H1 (cell line): ENCODE data around the gene GRID1. TPM values are rescaled to one million over a fixed set of nuclear protein-coding genes. Genes with fewer than 3 reads are reported as not detected.

Experiments
- CTCF ChIA-PET: fragments of 300-600 bp; sonication (Branson Sonifier 250); formaldehyde crosslinking; loops from one replicate; lab custom pipeline; 2021; ENCODE audit not compliant: partially characterized antibody; lab: Charles Lee
- POLR2A ChIA-PET: fragments of 300-600 bp; sonication (Branson Sonifier 250); formaldehyde crosslinking; loops from one replicate; lab custom pipeline; 2021; ENCODE audit warnings: inconsistent platforms; ENCODE audit not compliant: partially characterized antibody; lab: Charles Lee
- DNase-seq, 2 experiments: peaks; one replicate each; pipeline versions ENCODE4 v3.0.0 to v3.0.0-alpha.2; 2010 to 2022; ENCODE audit warnings: low spot score in 2 of 2, low read depth in 1 of 2, mixed read lengths in 1 of 2
- FAIRE-seq: peaks from 2 replicates; lab custom pipeline; 2011; peaks lifted over from hg19 to GRCh38; lab: Jason Lieb, UNC
- H2AFZ ChIP-seq: 2 replicates; pipeline ENCODE4 v1.8.1; 2012; ENCODE audit warnings: low read length, inconsistent platforms
- H2AK5ac ChIP-seq: 2 replicates; pipeline ENCODE4 v1.6.1; 2013; ENCODE audit warnings: low read depth, low read length
- H2BK120ac ChIP-seq: replicated peaks from 2 replicates; pipeline ENCODE3; 2013; ENCODE audit warnings: low read depth, low read length, inconsistent platforms
- H2BK12ac ChIP-seq: 2 replicates; pipeline ENCODE4 v1.6.1; 2013; ENCODE audit warnings: low read depth, low read length
- H2BK15ac ChIP-seq: 2 replicates; pipeline ENCODE4 v1.6.1; 2013; ENCODE audit warnings: low read length
- H2BK20ac ChIP-seq: 2 replicates; pipeline ENCODE4 v1.6.1; 2013; ENCODE audit warnings: low read length
- H2BK5ac ChIP-seq: 2 replicates; pipeline ENCODE4 v1.6.1; 2013; ENCODE audit warnings: low read depth, low read length
- H3K14ac ChIP-seq: 2 replicates; pipeline ENCODE4 v1.6.1; 2013; ENCODE audit warnings: inconsistent platforms; ENCODE audit not compliant: insufficient read length
- H3K18ac ChIP-seq: 2 replicates; pipeline ENCODE4 v1.6.1; 2013; ENCODE audit warnings: low read length; ENCODE audit errors: extremely low read depth
- H3K23ac ChIP-seq: 2 replicates; pipeline ENCODE4 v1.6.1; 2013; ENCODE audit warnings: inconsistent platforms; ENCODE audit not compliant: insufficient read length
- H3K23me2 ChIP-seq: 2 replicates; pipeline ENCODE4 v1.6.1; 2013; ENCODE audit warnings: low read depth, low read length
- H3K27ac ChIP-seq: 2 replicates; pipeline ENCODE4 v1.6.1; 2011; ENCODE audit warnings: low read depth, low read length, inconsistent platforms
- H3K27me3 ChIP-seq, 4 experiments: replicated peaks in 1 of 4; 1 replicate in 1 of 4; 2 replicates in 3 of 4; pipeline versions ENCODE4 v1.6.1 to v1.8.1; 2011 to 2013; ENCODE audit warnings: low read length in 3 of 4, mild to moderate bottlenecking in 3 of 4, inconsistent platforms in 2 of 4, mixed read lengths in 2 of 4, moderate library complexity in 1 of 4; ENCODE audit not compliant: control insufficient read depth in 3 of 4, insufficient read depth in 3 of 4; ENCODE audit errors: extremely low read depth in 1 of 4
- H3K36me3 ChIP-seq, 4 experiments: 2 replicates each; pipeline versions ENCODE4 v1.6.1 to v1.8.1; 2011 to 2013; ENCODE audit warnings: mild to moderate bottlenecking in 4 of 4, low read length in 3 of 4, moderate library complexity in 2 of 4, control low read depth in 1 of 4, inconsistent platforms in 1 of 4; ENCODE audit not compliant: insufficient read depth in 4 of 4, control insufficient read depth in 2 of 4
- H3K4ac ChIP-seq: replicated peaks from 2 replicates; pipeline ENCODE3; 2013; ENCODE audit warnings: low read length, low read depth, mixed read lengths, inconsistent platforms; ENCODE audit not compliant: insufficient read length
- H3K4me1 ChIP-seq, 4 experiments: replicated peaks in 1 of 4; 1 replicate in 1 of 4; 2 replicates in 3 of 4; pipeline versions ENCODE4 v1.6.1 to v1.8.1; 2011 to 2013; ENCODE audit warnings: low read length in 3 of 4, inconsistent platforms in 2 of 4, mixed read lengths in 1 of 4; ENCODE audit not compliant: insufficient read depth in 4 of 4, control insufficient read depth in 3 of 4
- H3K4me2 ChIP-seq, 2 experiments: 2 replicates each; pipeline versions ENCODE4 v1.6.1 to v1.8.1; 2011 to 2013; ENCODE audit warnings: low read depth in 2 of 2, low read length in 2 of 2, control low read depth in 1 of 2, inconsistent platforms in 1 of 2, mild to moderate bottlenecking in 1 of 2; ENCODE audit not compliant: insufficient read depth in 1 of 2
- H3K4me3 ChIP-seq, 4 experiments: fragments of 200-600, 300-600 bp in 1 of 4; sonication (generic), shearing (Covaris generic), sonication (Bioruptor Twin) in 1 of 4; 2 replicates each; pipeline versions ENCODE4 v1.5.1 to v1.8.1; 2011 to 2016; ENCODE audit warnings: low read length in 4 of 4, low read depth in 3 of 4, control low read depth in 2 of 4, inconsistent platforms in 2 of 4, mild to moderate bottlenecking in 2 of 4, mixed read lengths in 1 of 4, moderate library complexity in 1 of 4; ENCODE audit not compliant: insufficient read depth in 2 of 4; ENCODE audit errors: extremely low read depth in 1 of 4
- H3K56ac ChIP-seq: replicated peaks from 2 replicates; pipeline ENCODE3; 2013; ENCODE audit warnings: low read depth, mild to moderate bottlenecking, mixed read lengths, low read length, inconsistent platforms; ENCODE audit not compliant: insufficient read length
- H3K79me1 ChIP-seq: 2 replicates; pipeline ENCODE4 v1.6.1; 2013; ENCODE audit warnings: low read depth, low read length, control low read depth
- H3K79me2 ChIP-seq, 2 experiments: 2 replicates each; pipeline versions ENCODE4 v1.6.1 to v1.8.1; 2012 to 2013; ENCODE audit warnings: low read length in 2 of 2, mild to moderate bottlenecking in 2 of 2, inconsistent platforms in 1 of 2; ENCODE audit not compliant: insufficient read depth in 2 of 2, control insufficient read depth in 1 of 2
- H3K9ac ChIP-seq, 4 experiments: replicated peaks in 1 of 4; 1 replicate in 1 of 4; 2 replicates in 3 of 4; pipeline versions ENCODE4 v1.6.1 to v1.8.1; 2011 to 2013; ENCODE audit warnings: low read depth in 3 of 4, low read length in 3 of 4, control low read depth in 2 of 4, mild to moderate bottlenecking in 2 of 4, moderate library complexity in 2 of 4, inconsistent platforms in 1 of 4; ENCODE audit errors: extremely low read depth in 1 of 4
- H3K9me3 ChIP-seq, 2 experiments: 2 replicates each; pipeline versions ENCODE4 v1.6.1 to v1.8.1; 2012 to 2013; ENCODE audit warnings: mild to moderate bottlenecking in 2 of 2, moderate library complexity in 2 of 2, control low read depth in 1 of 2, inconsistent platforms in 1 of 2, low read depth in 1 of 2, low read length in 1 of 2, mixed read lengths in 1 of 2; ENCODE audit not compliant: insufficient read depth in 2 of 2
- H4K20me1 ChIP-seq, 2 experiments: replicated peaks in 1 of 2; 2 replicates each; pipeline versions ENCODE3 to v1.8.1; 2011 to 2013; ENCODE audit warnings: inconsistent platforms in 2 of 2, low read length in 2 of 2, mild to moderate bottlenecking in 1 of 2; ENCODE audit not compliant: insufficient read depth in 2 of 2, control insufficient read depth in 1 of 2
- H4K5ac ChIP-seq: 2 replicates; pipeline ENCODE4 v1.6.1; 2013; ENCODE audit warnings: low read length, low read depth, mixed read lengths, inconsistent platforms; ENCODE audit not compliant: insufficient read length
- H4K8ac ChIP-seq: 2 replicates; pipeline ENCODE4 v1.8.0; 2013; ENCODE audit warnings: mild to moderate bottlenecking, moderate library complexity, low read length, inconsistent platforms; ENCODE audit not compliant: insufficient read depth; ENCODE audit errors: extremely low read depth
- H4K91ac ChIP-seq: replicated peaks from 2 replicates; pipeline ENCODE3; 2013; ENCODE audit warnings: low read length, mixed read lengths, inconsistent platforms; ENCODE audit not compliant: insufficient read length
- EGR1 ChIP-seq: IDR thresholded peaks from 2 replicates; pipeline ENCODE4 v1.6.1; 2011; ENCODE audit warnings: low read depth, low read length, borderline replicate concordance
- PHF8 ChIP-seq: fragments of 200-600 bp; sonication (generic); conservative IDR thresholded peaks from 2 replicates; pipeline ENCODE4 v1.7.1; 2012; ENCODE audit warnings: low read depth, mild to moderate bottlenecking, inconsistent platforms, low read length, moderate library complexity
- POLR2A ChIP-seq, 2 experiments: IDR thresholded peaks; 1 replicate in 1 of 2; 2 replicates in 1 of 2; pipeline ENCODE4 v1.6.1; 2011; ENCODE audit warnings: low read depth in 2 of 2, low read length in 2 of 2, mild to moderate bottlenecking in 2 of 2; ENCODE audit errors: control extremely low read depth in 1 of 2
- POU5F1 ChIP-seq: IDR thresholded peaks from 2 replicates; pipeline ENCODE4 v1.6.1; 2011; ENCODE audit warnings: low read depth, mild to moderate bottlenecking, low read length, moderate library complexity
- SIN3A ChIP-seq, 2 experiments: IDR thresholded peaks in 1 of 2; conservative IDR thresholded peaks in 1 of 2; 2 replicates each; pipeline ENCODE4 v1.6.1; 2011 to 2012; ENCODE audit warnings: low read length in 2 of 2, improper control_type of control experiment in 1 of 2, low read depth in 1 of 2, mild to moderate bottlenecking in 1 of 2
- TAF7 ChIP-seq: optimal IDR thresholded peaks from 2 replicates; pipeline ENCODE3; 2011; ENCODE audit warnings: low read depth, mild to moderate bottlenecking, inconsistent platforms, low read length, moderate library complexity, borderline replicate concordance
- WGBS, 2 experiments: shearing (Covaris generic) in 1 of 2; methylation state at CpG; one replicate each; pipeline versions ENCODE4 v1.1.6 to v1.1.7; 2013 to 2015; ENCODE audit warnings: low lambda C conversion rate in 2 of 2, mixed read lengths in 2 of 2, inconsistent platforms in 1 of 2, low coverage in 1 of 2, missing lambda C conversion rate in 1 of 2; ENCODE audit not compliant: insufficient replicate concordance in 2 of 2, insufficient coverage in 1 of 2, insufficient read length in 1 of 2; ENCODE audit errors: extremely low coverage in 1 of 2, missing lambda C conversion rate in 1 of 2; 5-methylcytosine and 5-hydroxymethylcytosine counted together
- polyA plus RNA-seq, 7 experiments: library from polyadenylated mRNA; depleted of rRNA in 3 of 7; stranded (reverse) in 5 of 7; unstranded in 2 of 7; fragments of >200 nt in 5 of 7; fragments of 200-250 nt in 2 of 7; gene quantifications; 1 replicate in 5 of 7; 2 replicates in 1 of 7; 4 replicates in 1 of 7; pipeline versions ENCODE4 v1.2.1 to v1.2.3, GENCODE V29; 2011 to 2013; ENCODE audit warnings: missing spikeins in 2 of 7, mixed read lengths in 2 of 7
- total RNA-seq: library from RNA; stranded (reverse); fragmentation: NEBNext Ultra II Directional; extraction: Animal tissue kit (Norgen Biotek cat#: 25700); gene quantifications from 2 replicates; pipeline ENCODE4 v1.2.1, GENCODE V29; 2021
- TF ChIP-seq, protein P1 (sequence below): IDR thresholded peaks from 2 replicates; pipeline ENCODE4 v1.6.1; 2012; ENCODE audit warnings: inconsistent platforms

Gene GRID1
- total and polyA plus RNA-seq, 2 of the 8 experiments (the other 6 are each of a cell fraction or from before 2014, with no cell fraction given), result 0.22 to 0.30 TPM

DNA sequence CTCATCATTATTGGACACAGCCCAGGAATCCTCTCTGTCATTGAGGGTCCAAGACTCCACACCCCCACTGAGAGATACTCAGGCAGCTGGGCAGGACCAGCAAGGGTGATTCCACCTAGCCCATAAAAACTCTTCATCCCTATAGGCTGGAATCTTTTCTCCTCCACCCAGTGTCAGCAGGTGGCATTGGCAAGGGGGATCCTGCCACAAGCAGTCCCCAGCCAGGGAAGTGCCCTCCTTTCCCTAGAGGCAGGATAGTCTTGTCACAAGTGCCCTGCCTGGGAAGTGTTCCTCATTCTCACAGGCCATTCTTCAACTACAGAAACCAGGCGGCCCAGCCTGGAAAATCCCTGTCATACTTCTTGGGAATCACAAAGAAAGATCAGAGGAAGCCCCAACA lies 533.6 kb downstream of the GRID1 start:
- Histone ChIP-seq H3K4me3 (no peak overlapping the region), H3K18ac (no peak overlapping the region), H3K14ac (no peak overlapping the region), H3K23me2 (no peaks in the 10 kb centered on the region), H4K8ac (no peak overlapping the region), H3K36me3 (no peaks in the 10 kb centered on the region), H3K79me1 (no peaks in the 10 kb centered on the region), H4K91ac (no peak overlapping the region), H3K4me2 (no peak overlapping the region), H3K27me3 (no peaks in the 10 kb centered on the region; a peak in 2 of 7 replicates), H2AK5ac (no peak overlapping the region), H2BK12ac (no peak overlapping the region), H3K79me2 (no peaks in the 10 kb centered on the region), H2BK120ac (no peak overlapping the region), H4K5ac (no peak overlapping the region), H4K20me1 (no peaks in the 10 kb centered on the region), H3K9me3 (peaks cover 0 to 8% of the 10 kb centered on the region in 2 experiments; a peak in 2 of 4 replicates), H3K23ac (no peak overlapping the region), H3K9ac (no peak overlapping the region), H3K56ac (no peak overlapping the region), H2BK15ac (no peak overlapping the region), H3K27ac (no peak overlapping the region), H2BK20ac (no peak overlapping the region), H3K4me1 (no peaks in the 10 kb centered on the region), H2BK5ac (no peak overlapping the region), H3K4ac (no peak overlapping the region), H2AFZ (no peak overlapping the region)
- 73% methylated on average over 1 of the region's 1 CpG; no CpG with 5 or more reads in 1 of the 2 experiments for WGBS, 2 experiments
- no peak for FAIRE-seq
- no peak for TF ChIP-seq EGR1
- TF ChIP-seq TAF7, result no peak
- no peak for TF ChIP-seq POU5F1
- TF ChIP-seq PHF8, result no peak
- TF ChIP-seq POLR2A (IDR thresholded peaks at IDR 0.05; ENCODE audit: control extremely low read depth in 1 of 2, low read depth in 2 of 2, low read length in 2 of 2), result no peak
- TF ChIP-seq, protein P1, sequence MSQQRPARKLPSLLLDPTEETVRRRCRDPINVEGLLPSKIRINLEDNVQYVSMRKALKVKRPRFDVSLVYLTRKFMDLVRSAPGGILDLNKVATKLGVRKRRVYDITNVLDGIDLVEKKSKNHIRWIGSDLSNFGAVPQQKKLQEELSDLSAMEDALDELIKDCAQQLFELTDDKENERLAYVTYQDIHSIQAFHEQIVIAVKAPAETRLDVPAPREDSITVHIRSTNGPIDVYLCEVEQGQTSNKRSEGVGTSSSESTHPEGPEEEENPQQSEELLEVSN, result no peak
- TF ChIP-seq SIN3A (conservative IDR thresholded peaks at IDR 0.05 in 1 of 2, IDR thresholded peaks at IDR 0.05 in 1 of 2; ENCODE audit: low read depth in 1 of 2, low read length in 2 of 2), result no peak
- CTCF ChIA-PET, result no interaction called here
- POLR2A ChIA-PET, result no interaction called here
- no peak for DNase-seq
